HL-60/S4 (cell line): ENCODE data around the gene PIGO.

Source experiments
- in situ Hi-C: fragments of 300-500 bp; cut with MboI; formaldehyde crosslinking; loops from 2 replicates; pipeline ENCODE4 v1.14.3; 2022; ENCODE audit warnings: low sequenced_read_pairs

PIGO gene

DNA sequence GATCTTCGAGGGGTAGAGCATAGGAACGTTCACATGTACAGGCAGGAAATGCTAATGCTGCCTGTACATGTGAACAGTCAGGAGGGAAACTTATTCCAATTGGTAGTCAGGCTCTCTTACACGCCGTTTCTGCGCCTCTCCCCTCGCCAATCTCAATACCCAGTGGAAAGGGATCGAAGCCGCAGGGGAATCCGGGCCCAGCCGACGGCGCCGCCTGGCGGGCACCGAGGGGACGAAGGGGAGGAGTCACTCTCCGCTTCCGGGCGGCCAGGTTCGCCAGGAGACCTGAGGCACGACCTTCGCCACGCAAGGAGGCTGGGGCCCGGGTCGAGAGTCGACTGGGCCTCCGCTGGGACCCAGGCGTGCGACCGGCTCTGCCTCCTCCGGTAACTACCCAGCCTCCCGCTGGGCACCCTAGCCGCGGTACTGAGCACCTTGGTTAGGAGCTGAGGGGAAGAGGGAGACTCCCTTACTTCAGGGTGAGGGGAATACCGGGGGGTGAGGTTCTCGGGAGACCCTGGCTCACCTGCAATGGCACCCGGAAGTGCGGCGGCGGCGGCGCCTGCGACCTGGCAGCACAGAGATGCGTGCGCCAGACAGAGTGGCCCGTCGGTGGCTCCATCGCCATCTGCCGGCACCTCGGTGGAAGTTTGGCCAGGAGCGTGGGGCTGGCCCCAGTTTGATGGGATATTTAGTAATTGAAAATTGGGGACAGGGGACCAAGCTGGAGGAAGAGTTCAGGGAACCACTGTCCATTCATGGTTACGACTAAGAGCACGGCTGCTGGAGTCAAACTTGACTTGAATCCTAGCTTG lies at the start of gene PIGO:
Gene PIGO (minus strand): TSS at position 557 of the 815 bp plus-strand sequence. CDS start 1,026 bp downstream, outside the sequence.
- in situ Hi-C loops, result no loop called here

DNA sequence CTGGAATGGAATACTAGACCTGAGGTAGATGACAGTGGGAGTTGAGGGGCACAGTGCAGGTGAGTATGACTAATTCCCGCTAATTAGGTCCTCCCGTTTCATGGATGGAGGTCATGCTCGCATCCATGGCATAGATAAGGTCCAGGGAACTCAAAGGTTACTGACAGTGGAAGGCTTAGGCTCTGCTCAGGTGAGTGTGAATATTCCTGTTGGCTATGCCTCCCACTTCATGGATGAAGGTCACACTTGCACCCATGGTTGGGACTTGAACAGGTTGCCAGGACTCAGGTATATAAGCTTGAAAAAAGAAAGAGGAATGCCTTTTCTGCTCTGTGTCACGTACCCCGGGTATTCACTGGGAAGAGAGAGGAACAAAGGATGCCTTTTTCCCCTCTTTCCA lies 45.6 kb upstream of the PIGO start:
- in situ Hi-C loops, result no loop called here

- in situ Hi-C loops, result no loop called here
These were observed 43.7 kb upstream of the PIGO start for GRCh38 chr9:35140093-35140492.

- in situ Hi-C loops, result no loop called here
These were observed 40.5 kb upstream of the PIGO start for GRCh38 chr9:35136866-35137265.

- in situ Hi-C loops, result no loop called here
These were observed 39.6 kb upstream of the PIGO start for GRCh38 chr9:35135988-35136387.

DNA sequence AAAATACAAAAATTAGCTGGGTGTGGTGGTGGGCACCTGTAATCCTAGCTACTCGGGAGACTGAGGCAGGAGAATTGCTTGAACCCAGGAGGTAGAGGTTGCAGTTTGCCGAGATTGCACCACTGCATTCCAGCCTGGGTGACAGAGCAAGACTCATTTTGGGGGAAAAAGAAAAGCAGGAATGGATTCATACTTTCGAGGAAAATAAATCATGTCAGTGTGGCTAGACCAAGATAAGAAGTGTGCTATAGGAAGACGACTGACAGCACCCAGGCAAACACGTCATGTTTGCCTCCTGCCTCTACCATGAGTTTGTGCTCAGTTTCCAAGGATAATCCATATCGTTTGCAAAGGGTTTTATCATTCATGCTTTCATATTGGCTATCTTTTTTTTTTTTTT lies 38.5 kb upstream of the PIGO start:
- in situ Hi-C loops, result no loop called here

- in situ Hi-C loops, result no loop called here
These were observed 20.6 kb upstream of the PIGO start for GRCh38 chr9:35116898-35117551.

GRCh38 chr9:35116539-35116897 lies 20.1 kb upstream of the PIGO start:
- in situ Hi-C loops, result no loop called here

DNA sequence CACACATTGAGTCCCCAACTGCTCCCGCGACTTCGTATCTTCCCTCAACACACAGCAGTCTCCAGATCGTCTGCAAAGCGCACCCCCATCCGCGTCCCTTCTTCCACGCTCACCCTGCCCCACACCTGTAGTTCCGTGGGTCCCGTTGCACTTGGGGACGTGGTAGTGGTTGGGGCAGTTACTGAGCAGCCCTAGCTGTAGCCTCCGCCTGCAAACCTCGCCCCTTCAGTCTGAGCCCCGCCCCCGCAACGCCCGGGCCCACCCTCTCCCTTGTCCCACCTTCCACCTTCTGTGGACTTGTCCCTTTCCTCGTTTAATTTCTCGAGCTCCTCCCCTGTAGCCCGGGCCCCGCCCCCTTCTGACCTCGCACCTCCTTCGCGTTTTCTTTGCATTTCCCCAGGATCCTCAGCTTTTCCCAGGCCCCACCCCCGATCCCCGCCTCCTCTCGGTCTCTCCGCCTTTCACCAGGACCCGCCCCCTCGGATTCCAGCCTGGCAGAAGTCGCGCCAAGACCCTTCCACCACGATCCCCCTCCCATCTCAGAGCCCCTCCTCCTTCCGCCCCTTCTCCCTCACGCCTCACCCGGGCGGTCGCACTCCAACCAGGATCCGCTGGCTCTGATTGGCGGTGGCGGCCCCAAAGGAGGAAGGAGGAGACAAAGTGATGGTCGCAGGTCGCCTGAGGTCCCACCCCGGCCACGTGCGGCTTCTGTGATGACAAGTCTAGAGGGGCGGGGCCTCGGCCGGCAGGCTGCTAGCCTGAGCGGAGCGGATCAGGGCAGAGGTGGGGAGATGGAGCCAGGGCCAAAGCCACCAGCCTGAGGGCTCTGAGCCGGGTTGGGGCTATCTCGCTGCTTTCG lies 19.5 kb upstream of the PIGO start, which contains the start of gene ATOSB:
Gene ATOSB (minus strand): TSS at position 183 of the 859 bp plus-strand sequence. CDS start 7,588 bp downstream, outside the sequence.
- in situ Hi-C loops, result no loop called here

GRCh38 chr9:35114840-35115628 lies 18.6 kb upstream of the PIGO start:
- in situ Hi-C loops, result no loop called here

DNA sequence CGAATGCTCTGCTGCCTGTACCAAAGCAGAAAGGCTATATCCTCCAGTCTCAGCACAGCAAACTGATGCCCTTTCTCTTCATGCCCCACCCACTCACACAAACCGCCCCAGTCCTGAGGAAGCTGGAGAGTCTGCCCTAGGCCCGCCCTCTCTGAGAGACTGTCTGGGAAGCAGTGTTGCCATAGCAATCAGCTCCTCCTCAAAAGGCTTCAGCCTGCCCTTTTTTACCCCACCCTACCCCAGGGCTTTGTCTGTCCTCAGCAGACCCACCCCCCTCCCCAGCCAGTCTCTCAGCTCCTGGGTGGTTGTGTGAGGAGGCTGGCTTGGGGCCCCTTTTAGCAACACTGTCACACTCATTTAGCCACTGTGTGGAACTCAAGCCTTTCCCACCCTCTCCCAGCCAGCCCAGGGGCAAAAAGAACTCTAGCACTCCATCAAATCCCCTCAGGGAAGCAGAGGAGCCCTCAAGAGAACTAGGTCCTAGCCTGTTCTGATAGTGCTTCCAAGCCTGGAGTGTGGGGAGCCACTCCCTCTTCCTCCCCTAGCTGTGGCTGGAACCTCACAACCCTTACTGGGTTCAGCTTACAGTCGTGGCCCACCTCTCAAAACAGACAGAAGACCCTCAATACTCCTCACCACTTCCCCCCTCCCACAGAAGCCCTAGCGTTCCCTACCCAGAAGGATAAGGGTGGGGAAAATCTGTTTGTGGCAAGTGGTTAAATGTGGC lies 17.9 kb upstream of the PIGO start:
- in situ Hi-C loops, result no loop called here

- in situ Hi-C loops, result no loop called here
These were observed 16.0 kb upstream of the PIGO start for GRCh38 chr9:35112257-35113020.

- in situ Hi-C loops, result no loop called here
These were observed 14.9 kb upstream of the PIGO start for GRCh38 chr9:35111001-35111933.

DNA sequence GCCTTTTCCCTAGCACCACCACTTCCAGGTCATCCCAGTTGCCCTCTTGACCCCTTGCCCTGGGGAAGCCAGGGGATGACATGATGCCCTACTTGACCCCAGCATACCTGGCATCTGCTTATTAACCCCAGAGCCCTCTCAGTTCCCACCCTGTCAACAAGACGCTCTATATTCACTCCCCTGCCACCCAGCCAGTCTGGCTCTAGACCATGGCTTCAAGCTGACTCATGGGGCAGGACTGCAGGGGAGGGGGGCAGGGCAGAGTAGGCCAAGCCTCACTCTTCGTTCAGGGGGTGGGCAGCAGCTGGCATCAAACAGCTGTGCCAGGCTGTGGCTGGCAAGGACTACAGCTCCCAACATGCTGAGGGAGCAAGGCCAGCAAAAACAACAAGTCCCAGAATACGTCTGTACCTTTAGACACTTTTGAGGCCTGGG lies 14.0 kb upstream of the PIGO start:
- in situ Hi-C loops, result no loop called here

GRCh38 chr9:35108946-35109575 lies 12.7 kb upstream of the PIGO start:
- in situ Hi-C loops, result no loop called here

DNA sequence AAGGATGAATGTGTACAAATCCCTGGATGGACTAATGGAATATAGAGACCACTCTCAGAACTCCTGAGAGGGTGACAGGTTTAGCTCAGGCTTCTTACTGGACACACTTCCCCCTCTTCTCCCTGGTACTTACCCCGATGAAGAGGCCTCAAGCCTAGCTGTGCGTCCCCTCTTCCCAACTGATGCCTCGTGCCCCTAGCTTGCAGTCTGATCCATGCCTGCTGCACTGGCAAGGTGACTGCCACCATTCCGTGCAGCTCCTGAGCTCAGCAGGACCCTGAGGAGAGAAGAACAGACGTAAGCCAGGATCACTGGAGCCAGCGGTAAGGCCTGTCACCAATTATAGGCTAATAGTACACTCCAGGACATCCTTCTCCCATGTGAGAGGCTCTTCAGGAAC lies 12.1 kb upstream of the PIGO start:
- in situ Hi-C loops, result no loop called here
